Measurements from ENCODE around the gene TENM4.

TENM4 gene

DNA sequence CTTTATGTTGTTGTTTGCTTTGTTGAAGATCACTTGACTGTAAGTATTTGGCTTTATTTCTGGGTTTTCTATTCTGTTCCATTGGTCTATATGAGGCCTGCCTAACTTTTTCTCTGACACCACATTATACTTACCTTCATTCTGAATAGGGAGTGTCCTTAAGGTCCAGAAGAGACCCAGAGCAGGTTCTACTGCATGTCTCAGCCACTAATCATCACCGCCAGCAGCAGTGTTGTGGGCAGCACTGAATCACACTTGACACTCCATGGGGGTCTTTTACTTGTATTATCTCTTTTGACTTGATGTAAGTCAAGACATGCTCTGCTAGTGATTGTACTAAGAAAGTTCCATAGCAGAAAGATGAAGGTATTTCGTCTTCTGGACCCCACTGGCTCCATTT, 274.9 kb downstream of the TENM4 start:
- no peak for DNase-seq

DNA sequence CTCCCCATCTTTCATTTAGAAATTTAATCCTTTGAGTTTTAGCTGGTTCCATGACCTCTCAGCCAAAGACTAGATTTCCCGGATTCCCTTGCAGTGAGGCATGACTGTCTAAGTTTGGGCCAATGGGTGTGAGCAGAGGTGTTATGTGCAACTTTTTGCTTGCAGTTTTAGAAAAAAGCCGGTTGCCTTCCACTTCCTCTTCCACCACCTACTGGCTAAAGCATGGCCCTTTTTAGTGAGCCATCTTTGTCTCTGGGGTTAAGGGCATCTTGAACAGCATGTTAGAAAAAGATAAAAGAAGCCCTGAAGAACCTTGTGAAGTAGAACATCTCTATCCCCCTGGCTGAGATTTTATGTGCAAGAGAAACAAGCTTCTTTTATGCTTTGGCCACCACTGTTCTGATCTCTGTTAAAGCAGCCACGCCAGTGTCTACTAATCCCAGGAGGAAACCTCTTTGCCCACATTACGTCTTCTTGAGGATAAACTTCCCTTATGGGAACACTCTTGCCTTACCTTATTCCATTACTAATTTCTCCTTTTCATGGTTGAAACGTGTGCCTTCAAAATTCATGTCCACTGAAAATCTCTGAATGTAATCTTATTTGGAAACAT, 279.9 kb downstream of the TENM4 start:
- DNase-seq = peak; percentile 57

DNA sequence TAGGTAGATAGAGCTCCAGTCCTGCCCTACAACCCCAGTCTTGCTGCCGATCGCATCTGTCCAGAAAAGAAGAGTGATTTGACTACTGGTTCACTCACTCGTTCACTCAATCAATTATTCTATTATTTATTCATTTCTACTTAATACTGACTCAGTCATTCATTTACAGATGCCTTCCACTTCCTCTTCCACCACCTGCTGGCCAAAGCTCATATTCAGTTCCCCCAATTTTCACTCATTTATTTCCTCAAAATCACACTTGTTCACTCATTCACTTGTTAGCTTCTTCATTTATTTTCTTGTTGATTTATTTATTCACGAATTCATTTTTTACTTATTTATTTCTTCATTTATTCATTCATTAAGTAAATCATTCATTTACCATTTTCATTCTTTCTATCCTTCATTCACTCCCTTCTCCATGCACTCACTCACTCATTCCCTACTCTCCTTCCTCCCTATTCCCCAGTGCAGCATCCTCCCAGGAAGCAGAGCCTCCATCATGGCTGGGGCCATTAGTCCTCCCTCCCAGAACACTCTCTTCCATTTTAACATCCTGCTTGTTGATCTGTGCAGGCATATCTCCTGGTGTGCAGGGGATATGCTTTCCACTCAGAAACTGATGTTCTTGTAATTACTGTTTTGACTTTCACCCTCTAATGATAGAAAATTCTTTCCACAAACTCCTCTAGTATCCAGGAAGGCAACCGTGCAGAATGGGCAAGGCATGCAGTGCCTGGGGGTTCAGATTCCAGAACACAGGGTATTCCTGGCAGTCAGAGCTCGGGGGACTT, 281.0 kb downstream of the TENM4 start:
- DNase-seq = peak; percentile 22

DNA sequence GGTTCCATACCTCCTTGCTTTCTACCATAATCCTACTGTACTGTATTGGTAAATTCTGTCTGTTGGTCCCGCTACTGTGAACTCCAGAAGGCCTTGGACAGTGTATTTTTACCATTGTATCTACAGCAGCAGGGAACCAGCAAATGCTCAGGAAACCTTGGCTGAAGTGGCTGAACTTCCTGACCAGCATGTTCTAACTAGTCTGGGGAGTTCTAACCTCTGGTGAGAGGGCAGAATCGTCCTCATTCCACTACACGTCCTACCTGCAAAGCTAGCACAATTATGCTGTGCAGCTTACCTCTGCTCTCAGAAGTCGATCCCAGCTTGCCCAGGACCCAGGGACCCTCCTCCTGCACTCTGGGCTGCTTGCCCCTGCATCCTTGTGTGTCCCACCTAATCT, 283.1 kb downstream of the TENM4 start:
- DNase-seq = no peak

DNA sequence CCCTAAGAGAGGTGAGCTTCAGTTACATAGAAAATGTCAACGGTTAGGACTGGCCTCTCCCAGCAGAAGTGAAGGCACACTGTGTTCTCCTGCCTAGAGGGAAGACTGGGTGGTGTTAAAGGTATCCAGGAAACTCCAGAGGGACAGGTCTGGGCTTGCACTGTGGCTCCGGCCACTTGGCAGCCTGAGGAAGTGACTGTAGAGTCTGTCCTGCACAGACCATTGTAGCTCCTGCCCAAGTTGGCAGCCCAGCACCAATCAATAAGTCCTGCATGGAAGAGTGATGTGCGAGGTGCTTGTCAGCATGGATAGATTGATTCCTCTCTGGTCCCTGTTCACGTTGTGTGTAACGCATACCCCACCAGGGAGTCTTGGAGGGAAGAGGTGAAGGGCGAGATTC, 284.8 kb downstream of the TENM4 start:
- peak; percentile 59 for DNase-seq

DNA sequence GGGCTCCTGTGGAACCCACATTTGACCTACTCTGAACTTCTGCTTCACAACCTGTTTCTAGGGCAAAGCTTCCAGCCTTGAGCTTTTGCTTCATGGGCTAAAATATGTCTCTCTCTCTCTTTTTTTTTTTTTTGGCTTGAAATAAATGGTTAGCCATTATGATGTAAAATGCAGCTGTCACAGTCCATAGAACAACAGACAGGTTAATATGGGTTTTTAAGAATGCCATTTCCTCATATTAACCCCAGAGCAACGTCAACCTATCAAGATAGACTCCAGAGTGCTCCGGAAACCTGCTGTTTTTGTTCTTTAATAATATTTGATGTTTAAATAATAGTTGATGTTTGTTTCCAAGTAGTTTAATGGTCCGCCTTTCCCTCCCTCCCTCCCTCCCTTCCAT, 285.6 kb downstream of the TENM4 start:
- DNase-seq = no peak

DNA sequence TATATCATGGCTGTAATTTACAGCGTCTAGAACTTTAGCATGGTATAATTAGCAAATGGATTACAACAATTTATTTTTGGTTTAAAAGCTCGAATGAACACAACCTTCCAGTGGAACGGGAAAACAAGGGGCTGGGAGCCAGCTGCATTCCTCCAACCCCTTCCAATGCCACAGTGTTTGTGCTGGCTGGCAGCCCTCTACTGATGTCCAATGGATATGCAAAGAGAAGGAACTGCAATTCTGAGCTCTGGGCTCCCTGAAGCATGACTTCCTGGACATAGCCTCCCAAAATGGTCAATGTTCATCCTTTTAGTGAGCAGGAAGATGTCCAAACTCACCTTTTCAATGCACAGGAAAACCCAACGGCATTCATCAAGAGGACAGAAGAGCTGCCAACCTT, 288.3 kb downstream of the TENM4 start:
- no peak for DNase-seq

DNA sequence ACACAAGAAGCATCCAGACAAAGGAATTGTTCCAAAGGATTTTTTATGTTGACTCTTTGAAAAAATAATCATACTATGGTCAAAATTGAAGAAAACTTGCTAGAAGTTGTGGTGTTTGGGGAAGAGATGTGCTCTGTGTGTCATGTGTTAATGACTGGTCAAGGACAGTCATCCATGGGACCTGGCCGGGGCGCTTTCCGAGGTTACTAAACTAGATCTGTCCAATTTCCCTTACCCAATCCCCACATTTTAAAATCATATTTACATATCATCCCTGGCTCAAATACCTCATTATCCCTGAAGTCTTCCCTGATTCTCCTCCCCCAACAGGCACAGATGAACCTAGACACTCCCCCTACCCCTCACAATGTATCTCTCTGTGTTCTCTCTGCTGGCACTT, 289.4 kb downstream of the TENM4 start:
- DNase-seq = no peak

DNA sequence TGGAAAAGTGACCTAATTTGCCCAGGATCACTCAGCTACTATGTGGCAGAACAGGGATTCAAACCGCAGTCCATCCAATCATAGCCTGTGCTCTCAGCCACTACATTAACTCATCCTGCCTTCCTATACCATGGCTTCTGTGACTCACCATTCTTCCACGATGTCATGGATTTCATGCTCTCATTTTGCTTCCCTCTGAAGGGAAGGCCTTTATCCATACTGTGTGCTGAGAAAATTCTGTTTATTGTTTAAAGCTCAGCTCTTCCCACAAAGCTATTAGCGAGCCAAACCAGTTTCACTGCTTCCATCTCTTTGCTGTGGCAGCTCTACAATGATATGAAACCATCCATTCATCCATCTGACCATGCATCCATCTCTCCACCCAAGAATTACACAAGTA, 289.9 kb downstream of the TENM4 start:
- DNase-seq = no peak

DNA sequence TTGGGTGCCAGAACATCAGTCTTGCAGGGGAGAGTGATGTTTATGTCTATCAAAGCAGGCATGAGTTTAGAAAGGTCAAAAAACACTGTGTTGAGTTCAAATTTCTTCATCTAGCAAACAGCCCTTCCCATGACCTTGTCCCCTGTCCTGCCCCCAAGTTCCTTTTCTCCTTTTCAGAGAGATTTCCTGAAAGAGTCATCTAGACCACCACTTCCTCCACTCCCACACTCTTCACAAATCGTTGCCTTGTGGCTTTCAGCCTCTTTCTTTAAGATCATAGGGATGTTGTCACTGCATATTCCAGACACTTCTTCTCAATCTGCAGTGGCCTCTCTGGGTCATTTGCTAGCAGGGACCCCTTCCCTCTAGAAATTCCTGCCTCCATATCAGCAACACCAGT, 290.5 kb downstream of the TENM4 start:
- DNase-seq = no peak

DNA sequence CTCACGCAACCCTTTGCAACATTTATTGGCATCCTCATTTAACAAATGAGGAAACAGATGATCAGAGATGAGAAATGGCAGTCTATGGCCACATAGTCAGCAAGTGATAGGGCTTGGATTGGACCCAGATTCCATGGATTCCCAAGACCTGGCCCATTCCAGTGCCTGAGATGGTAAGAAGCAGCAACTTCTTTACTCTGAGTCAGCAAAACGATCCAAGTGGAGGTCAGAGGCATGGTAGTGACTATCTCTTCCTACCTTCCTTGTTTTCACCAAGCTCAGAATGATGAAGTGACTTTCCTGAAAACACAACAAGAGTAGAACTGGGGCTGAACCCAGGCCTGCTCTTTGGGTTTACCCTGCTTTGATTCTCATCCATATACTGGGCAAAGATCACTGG, 293.1 kb downstream of the TENM4 start:
- no peak for DNase-seq

DNA sequence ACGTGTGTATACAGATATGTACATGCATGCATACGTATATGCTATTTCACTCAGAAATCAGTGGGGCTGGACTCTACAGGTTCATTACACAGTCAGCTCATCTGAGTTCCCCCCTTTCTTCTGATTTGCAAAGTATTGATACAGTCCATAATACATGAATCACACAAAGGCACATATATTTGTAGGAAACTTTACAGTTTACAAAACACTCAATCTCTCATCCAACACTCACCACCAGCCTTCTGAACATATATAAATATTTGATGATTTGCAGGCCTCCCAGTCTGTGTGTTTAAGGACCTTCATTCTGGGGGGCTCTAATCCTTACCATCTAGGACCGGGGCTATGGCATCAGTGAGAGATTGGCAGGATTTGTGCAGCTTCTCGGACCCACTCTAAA, 293.8 kb downstream of the TENM4 start:
- DNase-seq = no peak

DNA sequence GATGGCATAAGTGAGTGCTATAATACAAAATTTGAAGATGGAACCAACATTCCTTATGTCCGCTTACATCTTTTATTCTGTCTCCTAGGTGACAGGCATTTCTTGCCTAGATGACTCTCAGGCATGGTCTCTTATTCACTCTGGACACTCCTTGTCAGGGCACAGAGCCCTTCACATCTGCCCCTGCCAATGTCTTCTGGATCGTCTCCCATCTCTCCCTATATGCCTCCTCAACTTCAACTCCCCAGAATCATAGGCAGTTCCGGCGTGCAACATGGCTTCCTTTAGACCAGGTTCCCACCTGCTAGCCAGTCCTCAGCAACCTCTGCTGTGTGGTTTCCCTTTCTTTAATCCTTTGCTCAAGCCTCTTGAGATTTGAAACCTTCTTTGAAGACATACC, 300.9 kb downstream of the TENM4 start:
- peak; percentile 68 for DNase-seq

DNA sequence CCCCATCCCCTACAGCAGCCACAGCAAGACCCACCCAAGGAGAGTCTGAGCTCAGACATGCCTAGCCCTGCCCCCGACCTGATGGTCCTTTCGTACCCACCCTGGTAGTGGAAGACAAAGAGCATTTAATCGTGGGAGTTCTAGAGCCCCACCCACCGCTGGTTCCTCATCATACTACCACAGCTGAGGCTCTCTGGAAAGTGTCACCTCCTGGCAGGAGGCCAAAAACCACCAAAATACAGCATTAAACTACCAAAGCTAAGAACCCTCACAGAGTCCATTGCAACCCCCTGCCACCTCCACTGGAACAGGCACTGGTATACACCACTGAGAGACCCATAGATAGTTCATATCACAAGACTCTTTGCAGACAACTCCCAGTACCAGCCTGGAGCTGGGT, 311.1 kb downstream of the TENM4 start:
- peak; percentile 12 for DNase-seq

DNA sequence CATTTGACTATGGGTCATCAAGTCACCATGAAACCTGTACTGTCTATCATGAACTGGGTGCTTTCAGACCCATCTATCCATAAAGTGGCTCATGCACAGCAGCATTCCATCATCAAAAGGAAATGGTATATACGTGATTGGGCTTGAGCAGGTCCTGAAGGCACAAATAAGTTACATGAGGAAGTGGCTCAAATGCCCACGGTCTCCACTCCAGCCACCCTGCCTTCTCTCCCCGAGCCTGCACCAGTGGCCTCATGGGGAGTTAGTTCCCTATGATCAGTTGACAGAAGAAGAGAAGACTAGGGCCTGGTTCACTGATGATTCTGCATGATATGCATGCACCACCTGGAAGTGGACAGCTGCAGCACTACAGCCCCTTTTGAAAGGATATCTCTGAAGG, 312.5 kb downstream of the TENM4 start:
- no peak for DNase-seq

DNA sequence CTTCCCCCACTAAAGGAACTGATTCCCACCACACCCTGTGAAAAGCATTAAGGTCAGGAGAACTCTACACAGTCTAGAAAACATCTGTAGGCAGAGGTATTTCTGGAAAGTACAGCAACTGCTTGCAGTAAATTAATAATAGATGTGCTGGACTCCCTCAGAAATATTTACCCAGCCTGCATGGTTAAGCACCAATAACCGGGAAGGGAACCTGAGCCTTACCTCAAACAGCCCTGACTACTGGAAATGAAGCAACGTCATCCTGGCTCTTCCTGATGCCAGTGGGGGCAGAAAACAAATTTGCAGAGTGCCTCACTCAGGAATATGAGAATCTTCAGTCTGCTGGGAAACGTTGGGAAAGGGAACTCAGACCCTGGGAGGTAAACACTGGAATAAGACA, 318.1 kb downstream of the TENM4 start:
- peak; percentile 21 for DNase-seq

DNA sequence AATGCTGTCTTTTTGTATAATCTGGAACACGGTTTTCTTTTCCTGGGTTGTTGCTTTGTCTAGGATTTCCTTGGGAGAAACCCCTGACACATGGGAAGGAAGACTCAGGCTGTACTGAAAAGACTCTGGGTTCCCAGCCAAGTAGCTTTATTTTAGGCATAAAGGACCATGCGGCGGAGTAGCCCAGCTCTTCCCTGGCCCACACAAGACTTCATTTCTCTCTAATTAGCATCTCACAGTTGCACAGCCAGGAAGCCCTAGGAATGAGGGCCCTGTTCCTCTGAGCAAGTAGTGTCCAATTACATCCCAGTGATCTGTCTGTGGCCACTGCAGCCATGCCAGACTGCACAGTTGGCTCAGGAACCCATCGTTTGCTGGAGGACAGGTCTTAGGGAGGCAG, 319.5 kb downstream of the TENM4 start:
- DNase-seq = peak; percentile 83

DNA sequence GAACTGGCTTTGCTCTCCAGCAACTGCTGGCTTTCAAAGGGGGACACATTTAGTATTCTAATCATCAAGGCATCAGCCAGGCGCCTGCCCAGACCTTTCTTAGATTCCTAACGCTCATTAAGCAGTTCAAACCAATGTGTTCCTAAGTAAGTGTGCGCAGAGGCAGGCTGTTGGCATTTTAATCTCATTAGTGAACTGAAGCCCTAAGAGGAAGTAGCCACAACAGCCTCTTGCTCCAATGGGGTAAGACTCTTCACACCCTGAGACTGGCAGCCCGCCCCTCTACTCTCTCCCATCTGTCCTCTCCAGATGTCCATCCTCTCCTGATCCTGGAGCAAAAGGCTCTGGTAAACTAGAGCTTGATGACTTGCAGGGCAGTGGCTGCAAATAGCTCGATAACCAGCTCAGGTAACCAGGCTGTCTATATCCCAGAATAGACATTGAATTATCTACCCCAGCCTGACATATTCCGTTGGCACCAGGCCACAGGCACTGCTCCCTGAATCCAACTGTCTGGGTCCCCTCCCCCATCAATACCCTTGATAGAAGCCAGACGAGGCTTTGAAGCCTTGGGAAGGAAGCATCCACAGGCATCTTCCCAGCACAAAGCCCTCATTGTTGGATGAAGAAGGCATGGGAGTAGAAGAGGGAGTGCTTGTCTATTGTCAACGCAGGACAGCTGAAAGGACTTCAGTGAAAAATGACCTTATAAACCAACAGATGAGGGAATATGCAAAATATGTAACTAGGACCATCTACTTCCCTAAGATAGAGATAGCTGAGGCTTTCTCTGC, 321.1 kb downstream of the TENM4 start:
- DNase-seq = peak; percentile 94

DNA sequence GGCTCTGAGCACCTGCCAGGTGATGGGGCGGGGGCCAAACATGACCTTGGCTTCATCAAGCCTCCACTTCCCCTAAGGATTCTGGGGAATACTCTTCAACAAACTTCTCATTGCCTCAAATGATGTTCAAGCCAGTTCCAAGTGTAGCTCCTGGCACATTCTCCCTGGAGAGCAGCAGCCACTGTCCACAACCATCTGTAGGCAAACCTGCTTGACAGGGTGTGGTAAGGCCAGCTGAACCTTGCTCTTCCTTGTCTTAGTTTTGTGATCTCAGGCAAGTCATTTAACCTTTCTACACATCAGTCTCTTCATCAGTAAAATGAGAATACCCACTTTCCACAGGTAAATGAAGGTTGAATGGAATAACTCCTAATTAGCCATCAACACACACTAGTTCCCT, 323.3 kb downstream of the TENM4 start:
- peak; percentile 54 for DNase-seq

DNA sequence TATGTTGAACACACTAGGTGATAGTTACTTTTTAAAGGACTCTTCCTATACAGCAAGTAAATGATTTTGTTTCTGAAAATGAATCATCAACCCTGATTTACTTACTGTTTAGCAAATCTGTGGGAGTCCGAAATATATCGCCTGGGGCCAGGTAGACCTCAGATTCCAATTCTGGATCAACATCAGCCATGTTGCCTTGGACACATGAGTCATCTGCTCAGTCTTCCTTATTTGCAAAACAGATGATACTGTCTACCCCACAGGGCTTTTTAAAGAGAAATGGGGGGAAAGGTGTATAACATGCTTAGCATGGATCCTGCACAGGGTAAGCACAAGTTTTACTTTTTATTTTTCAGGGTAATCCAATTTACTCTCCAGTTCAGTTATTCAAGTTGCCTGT, 324.2 kb downstream of the TENM4 start:
- peak; percentile 95 for DNase-seq

DNA sequence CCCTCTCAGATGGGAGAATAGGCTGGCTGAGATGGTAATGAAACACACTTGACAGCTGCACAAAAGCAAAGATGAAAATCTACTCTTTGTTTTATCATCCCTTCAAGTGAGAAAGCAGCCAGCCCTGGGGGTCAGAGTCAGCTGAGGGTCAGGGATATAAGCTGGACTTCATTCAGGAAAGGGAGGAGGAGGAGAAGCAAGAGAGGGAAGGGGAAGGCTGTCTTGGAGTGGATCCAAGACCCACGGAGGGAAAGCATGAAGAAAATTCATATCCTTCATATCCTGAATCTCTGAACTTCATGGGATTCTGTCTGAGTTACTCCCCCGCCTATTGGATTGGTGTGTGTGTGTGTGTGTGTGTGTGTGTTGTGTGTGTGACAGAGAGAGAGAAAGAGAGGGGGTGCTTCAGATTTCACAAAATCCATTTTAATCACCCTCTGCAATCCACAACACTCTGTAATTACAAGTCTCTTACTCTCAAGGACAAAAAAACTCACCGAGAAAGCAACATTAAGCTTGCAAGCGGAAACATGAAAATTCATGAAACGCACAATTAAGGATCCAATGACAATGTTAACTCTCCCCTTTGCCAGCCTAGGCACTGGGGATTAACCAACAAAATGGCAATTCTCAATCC, 327.7 kb downstream of the TENM4 start:
- peak; percentile 61 for DNase-seq

DNA sequence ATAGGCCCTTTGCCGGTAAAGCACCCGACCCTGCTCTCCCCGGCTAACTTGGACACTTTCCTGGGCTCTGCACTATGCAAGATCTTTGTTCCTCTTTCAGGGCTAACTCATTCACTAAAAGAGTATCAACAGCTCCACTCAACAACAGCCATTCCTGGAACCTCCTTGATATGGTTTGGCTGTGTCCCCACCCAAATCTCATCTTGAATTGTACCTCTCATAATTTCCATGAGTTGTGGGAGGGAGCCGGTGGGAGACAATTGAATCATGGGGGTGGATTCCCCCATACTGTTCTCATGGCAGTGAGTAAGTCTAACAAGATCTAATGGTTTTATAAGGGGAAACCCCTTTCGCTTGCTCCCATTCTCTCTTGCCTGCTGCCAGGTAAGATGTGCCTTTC, 330.0 kb downstream of the TENM4 start:
- no peak for DNase-seq

DNA sequence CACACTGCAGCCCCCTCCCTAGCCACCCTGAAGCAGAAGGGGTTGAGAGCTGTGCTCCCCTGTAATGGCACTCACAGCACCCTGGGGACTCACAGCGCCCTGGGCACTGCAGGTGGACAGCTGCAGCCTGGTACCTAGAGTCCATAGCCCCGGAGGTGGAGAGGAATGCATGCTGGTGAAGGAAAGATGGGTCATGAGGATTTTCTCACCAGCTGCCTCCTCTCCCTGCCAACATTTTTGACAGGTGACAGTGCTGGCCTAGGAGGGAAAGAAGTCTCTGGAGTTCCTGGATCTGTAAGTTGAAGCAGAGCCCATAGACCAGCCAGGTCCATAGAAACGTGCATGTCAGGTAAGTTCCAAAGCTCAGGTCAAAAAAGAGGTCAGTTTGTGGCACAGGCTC, 330.5 kb downstream of the TENM4 start:
- DNase-seq = no peak

DNA sequence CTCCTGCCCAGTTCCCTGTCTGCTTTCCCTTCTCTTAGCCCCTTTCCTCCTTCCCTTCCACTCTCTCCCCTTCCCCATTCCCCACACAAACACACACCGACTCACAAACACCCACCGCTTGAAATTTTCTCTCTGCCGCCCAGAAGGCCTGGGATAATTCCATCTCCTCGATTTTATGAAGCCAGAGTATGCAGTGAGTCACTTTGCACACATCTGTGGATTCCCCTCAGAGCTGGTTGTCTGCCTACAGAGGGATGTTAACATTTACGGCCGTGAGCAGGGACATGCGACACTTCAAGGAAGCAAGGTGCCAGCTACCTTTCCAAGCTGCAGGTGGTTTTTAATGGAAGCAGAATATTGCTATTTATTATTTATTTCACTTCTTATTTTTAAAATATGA, 332.0 kb downstream of the TENM4 start:
- no peak for DNase-seq
